ENCODE results near the gene ARHGAP15.

DNA sequence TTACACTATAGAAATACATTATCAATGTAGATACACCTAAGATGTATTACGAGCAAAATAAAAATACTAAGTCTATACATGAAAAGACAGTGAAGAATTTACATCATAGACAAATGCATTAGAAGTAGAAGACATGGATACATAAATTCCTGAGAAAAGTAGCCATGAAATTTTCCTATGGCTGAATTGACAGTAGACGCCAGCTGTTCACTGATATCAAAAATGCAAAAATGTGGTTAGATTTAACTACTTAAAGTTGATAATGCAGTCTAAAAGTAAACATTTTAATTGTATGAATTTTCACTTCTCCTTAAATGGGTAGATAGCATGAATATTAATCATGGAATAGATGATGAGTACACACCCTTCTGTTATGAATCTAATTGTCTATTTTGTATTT lies 350.9 kb downstream of the ARHGAP15 start:
- TF ChIP-seq, protein P1, sequence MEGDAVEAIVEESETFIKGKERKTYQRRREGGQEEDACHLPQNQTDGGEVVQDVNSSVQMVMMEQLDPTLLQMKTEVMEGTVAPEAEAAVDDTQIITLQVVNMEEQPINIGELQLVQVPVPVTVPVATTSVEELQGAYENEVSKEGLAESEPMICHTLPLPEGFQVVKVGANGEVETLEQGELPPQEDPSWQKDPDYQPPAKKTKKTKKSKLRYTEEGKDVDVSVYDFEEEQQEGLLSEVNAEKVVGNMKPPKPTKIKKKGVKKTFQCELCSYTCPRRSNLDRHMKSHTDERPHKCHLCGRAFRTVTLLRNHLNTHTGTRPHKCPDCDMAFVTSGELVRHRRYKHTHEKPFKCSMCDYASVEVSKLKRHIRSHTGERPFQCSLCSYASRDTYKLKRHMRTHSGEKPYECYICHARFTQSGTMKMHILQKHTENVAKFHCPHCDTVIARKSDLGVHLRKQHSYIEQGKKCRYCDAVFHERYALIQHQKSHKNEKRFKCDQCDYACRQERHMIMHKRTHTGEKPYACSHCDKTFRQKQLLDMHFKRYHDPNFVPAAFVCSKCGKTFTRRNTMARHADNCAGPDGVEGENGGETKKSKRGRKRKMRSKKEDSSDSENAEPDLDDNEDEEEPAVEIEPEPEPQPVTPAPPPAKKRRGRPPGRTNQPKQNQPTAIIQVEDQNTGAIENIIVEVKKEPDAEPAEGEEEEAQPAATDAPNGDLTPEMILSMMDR (conservative IDR thresholded peaks at IDR 0.05 in 1 of 2, IDR thresholded peaks at IDR 0.05 in 1 of 2; ENCODE audit: low read depth in 1 of 2, low read length in 2 of 2), result no peak
- TF ChIP-seq EZH2 (IDR thresholded peaks at IDR 0.05; ENCODE audit: low read length, missing control alignments), result no peak

All from fibroblast of lung (primary cell).